Thoracic aorta (tissue), 2 donors: ENCODE data around the gene OXLD1. TPM values are rescaled to one million over a fixed set of nuclear protein-coding genes. Genes with fewer than 3 reads are reported as not detected.
A peak's percentile ranks its signal among the peaks of the same experiment; 100 is the strongest.

Experiments
- ATAC-seq: fragments of 150-250 bp; one replicate; pipeline ENCODE4 v1.8.0; 2017; ENCODE audit warnings: low read depth; ENCODE audit not compliant: insufficient number of reproducible peaks, low FRiP score
- DNase-seq: peaks from one replicate; pipeline ENCODE4 v3.0.0-alpha.2; 2020; ENCODE audit warnings: low spot score
- H3K27ac ChIP-seq, 2 donors: fragments of 200-600 bp; sonication (generic); 1 replicate in 1 of 2; 2 replicates in 1 of 2; pipeline ENCODE4 v1.5.1; 2016; ENCODE audit warnings: mild to moderate bottlenecking in 2 of 2, moderate library complexity in 2 of 2
- H3K27me3 ChIP-seq: fragments of 200-600 bp; sonication (generic); replicated peaks from 2 replicates; pipeline ENCODE4 v1.6.0; 2016; ENCODE audit warnings: mild to moderate bottlenecking; ENCODE audit not compliant: insufficient read depth
- H3K36me3 ChIP-seq: fragments of 200-600 bp; sonication (generic); one replicate; pipeline ENCODE4 v1.5.1; 2016
- H3K4me1 ChIP-seq, 2 donors: fragments of 200-600 bp; sonication (generic); 1 replicate in 1 of 2; 2 replicates in 1 of 2; pipeline versions ENCODE4 v1.5.1 to v1.6.0; 2016; ENCODE audit warnings: low read depth in 2 of 2, mild to moderate bottlenecking in 1 of 2; ENCODE audit not compliant: control insufficient read depth in 1 of 2
- H3K4me3 ChIP-seq: fragments of 200-600 bp; sonication (generic); 2 replicates; pipeline ENCODE4 v1.5.1; 2016; ENCODE audit warnings: mild to moderate bottlenecking
- H3K9me3 ChIP-seq: fragments of 200-600 bp; sonication (generic); 2 replicates; pipeline ENCODE4 v1.5.1; 2016
- total RNA-seq, 2 donors: library from RNA; depleted of rRNA; stranded (reverse); fragments of >200 nt; gene quantifications; one replicate each; pipeline versions ENCODE4 v1.1.0 to v1.2.3, GENCODE V29; 2016
- TF ChIP-seq, protein P1 (sequence below): fragments of 200-600 bp; sonication (generic); IDR thresholded peaks from one replicate; pipeline ENCODE4 v1.5.1; 2019; ENCODE audit warnings: antibody characterized with exemption

Gene OXLD1
- total RNA-seq, 2 donors from 2014 or later: 13.7 to 33.6 TPM

- Histone ChIP-seq H3K27me3 (no peaks in the 10 kb centered on the region), H3K9me3 (no peaks in the 10 kb centered on the region), H3K27ac (no peak overlapping the region), H3K4me3 (no peak overlapping the region), H3K36me3 (peaks cover 40% of the 10 kb centered on the region), H3K4me1 (no peaks in the 10 kb centered on the region)
- ATAC-seq: no peak
- no peak for DNase-seq
- TF ChIP-seq, protein P1, sequence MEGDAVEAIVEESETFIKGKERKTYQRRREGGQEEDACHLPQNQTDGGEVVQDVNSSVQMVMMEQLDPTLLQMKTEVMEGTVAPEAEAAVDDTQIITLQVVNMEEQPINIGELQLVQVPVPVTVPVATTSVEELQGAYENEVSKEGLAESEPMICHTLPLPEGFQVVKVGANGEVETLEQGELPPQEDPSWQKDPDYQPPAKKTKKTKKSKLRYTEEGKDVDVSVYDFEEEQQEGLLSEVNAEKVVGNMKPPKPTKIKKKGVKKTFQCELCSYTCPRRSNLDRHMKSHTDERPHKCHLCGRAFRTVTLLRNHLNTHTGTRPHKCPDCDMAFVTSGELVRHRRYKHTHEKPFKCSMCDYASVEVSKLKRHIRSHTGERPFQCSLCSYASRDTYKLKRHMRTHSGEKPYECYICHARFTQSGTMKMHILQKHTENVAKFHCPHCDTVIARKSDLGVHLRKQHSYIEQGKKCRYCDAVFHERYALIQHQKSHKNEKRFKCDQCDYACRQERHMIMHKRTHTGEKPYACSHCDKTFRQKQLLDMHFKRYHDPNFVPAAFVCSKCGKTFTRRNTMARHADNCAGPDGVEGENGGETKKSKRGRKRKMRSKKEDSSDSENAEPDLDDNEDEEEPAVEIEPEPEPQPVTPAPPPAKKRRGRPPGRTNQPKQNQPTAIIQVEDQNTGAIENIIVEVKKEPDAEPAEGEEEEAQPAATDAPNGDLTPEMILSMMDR: no peak
Measured at GRCh38 chr17:81672954-81673353, 6.5 kb upstream of the OXLD1 start.

GRCh38 chr17:81672504-81672903 is 6.1 kb upstream of the OXLD1 start:
- Histone ChIP-seq H3K4me1 (peaks cover 4% of the 10 kb centered on the region in 2 donors), H3K36me3 (peaks cover 40% of the 10 kb centered on the region), H3K27me3 (no peaks in the 10 kb centered on the region), H3K27ac (no peak overlapping the region), H3K9me3 (no peaks in the 10 kb centered on the region), H3K4me3 (no peak overlapping the region)
- TF ChIP-seq, protein P1: no peak
- no peak for ATAC-seq
- DNase-seq: no peak

DNA sequence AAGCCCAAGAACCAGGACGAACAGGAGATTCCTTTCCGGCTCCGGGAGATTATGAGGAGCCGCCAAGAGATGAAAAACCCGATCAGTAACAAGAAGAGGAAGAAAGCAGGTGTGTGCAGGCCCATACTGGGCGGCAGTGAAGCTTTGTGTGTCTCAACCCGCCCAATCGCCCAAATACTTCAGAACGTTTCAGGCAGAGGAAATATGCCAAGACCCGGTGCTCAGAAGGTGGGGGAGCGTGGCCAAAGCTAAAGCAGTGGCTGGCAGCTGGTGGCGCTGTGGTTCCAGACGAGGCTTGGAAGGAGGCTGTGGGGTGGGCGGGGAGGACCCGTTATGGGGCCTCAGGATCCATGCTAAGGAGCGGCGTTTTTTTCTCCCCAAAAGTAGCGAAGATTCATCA is 1.3 kb upstream of the OXLD1 start:
- H3K36me3 ChIP-seq: peaks cover 30% of the 10 kb centered on the region
- H3K9me3 ChIP-seq: no peaks in the 10 kb centered on the region
- ATAC-seq: no peak
- no peak overlapping the region for H3K4me3 ChIP-seq
- no peak overlapping the region for H3K27ac ChIP-seq
- DNase-seq: no peak
- peaks cover 9 to 25% of the 10 kb centered on the region in 2 donors for H3K4me1 ChIP-seq
- no peaks in the 10 kb centered on the region for H3K27me3 ChIP-seq
- TF ChIP-seq, protein P1: no peak

GRCh38 chr17:81666092-81666341 is 388 bp downstream of the OXLD1 start:
- peaks cover 9 to 25% of the 10 kb centered on the region in 2 donors for H3K4me1 ChIP-seq
- ATAC-seq (no peak), DNase-seq (no peak)
- no peaks in the 10 kb centered on the region for H3K27me3 ChIP-seq
- TF ChIP-seq, protein P1: no peak
- no peaks in the 10 kb centered on the region for H3K9me3 ChIP-seq
- H3K27ac ChIP-seq: peak overlapping the region; percentile 77 to 89
- H3K4me3 ChIP-seq: peak overlapping the region; percentile 100
- peaks cover 13% of the 10 kb centered on the region for H3K36me3 ChIP-seq

DNA sequence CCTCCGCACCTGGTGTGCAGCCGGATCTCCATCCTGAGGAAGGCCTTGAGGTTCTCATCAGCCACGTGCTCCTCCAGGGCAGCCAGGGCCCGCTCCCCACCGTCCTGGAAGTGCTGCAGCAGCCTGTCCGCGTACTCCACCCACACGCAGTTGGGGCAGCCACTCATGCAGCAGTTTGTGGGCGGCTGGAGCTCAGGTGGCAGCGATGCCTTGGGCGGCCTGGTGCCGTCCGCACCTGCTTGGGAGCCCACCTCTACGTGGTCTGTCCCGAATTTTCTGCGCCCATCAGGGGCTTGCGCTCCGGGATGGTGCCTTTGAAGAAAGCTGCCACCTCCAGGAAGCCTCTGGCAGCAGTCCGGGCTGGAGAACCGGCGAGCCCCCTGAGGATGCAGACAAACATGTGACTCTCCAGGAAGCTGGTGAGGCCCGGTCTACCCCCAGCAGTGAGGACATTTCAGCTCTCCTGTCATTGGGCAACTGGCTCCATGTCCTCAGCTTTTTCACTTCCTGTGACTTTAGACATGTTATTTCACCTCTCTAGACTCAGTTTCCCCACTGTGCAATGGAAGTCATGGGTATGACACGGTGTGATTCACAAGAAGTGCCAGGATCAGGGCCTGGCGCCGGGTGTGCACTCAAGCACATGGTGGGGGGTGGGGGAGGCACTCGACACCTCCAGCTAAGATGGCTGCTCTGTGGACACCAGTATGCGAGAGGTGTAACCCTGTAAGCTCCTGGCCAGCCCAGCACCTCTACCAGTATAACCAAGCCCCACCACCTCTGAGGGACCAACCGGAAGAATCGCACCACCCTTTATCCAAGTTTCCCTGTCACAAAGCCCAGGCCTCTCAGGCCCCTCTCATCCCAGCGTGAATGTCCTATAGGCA is 957 bp downstream of the OXLD1 start:
- Histone ChIP-seq H3K27me3 (no peaks in the 10 kb centered on the region), H3K27ac (peak overlapping the region; percentile 77 to 89), H3K9me3 (no peaks in the 10 kb centered on the region), H3K36me3 (peaks cover 9% of the 10 kb centered on the region), H3K4me3 (peak overlapping the region; percentile 100), H3K4me1 (peaks cover 9 to 25% of the 10 kb centered on the region in 2 donors)
- peak; percentile 10 for ATAC-seq
- no peak for DNase-seq
- TF ChIP-seq, protein P1: no peak
